ENCODE measurements around the gene DENND2C. TPM values are rescaled to one million over a fixed set of nuclear protein-coding genes. Genes with fewer than 3 reads are reported as not detected.
"Not testable (repeated sequence)": the region's sequence is repeated elsewhere in the genome, so short reads cannot be mapped to it uniquely, and the experiment has no call there.

The DENND2C gene
- total and polyA plus RNA-seq, 2 experiments from 2014 or later, result 1.1 to 1.8 TPM

GRCh38 chr1:114586513-114587047, 83.3 kb downstream of the DENND2C start:
- H3K4me3 ChIP-seq, result no peak overlapping the region
- no peaks in the 10 kb centered on the region for H3K36me3 ChIP-seq
- peaks cover 8% of the 10 kb centered on the region for H3K4me1 ChIP-seq (ENCODE audit: low read depth)
- TF ChIP-seq CTCF (IDR thresholded peaks at IDR 0.05; ENCODE audit: low read depth, low read length), result no peak
- no peak overlapping the region for H3K27ac ChIP-seq
- no peaks in the 10 kb centered on the region for H3K9me3 ChIP-seq (ENCODE audit: low read depth)
- H3K27me3 ChIP-seq, result no peaks in the 10 kb centered on the region
- DNase-seq (ENCODE audit: low read depth in 1 of 2, low spot score in 1 of 2), result no peak

GRCh38 chr1:114585231-114585630, 84.6 kb downstream of the DENND2C start:
- no peak for TF ChIP-seq CTCF (IDR thresholded peaks at IDR 0.05; ENCODE audit: low read depth, low read length)
- H3K9me3 ChIP-seq (ENCODE audit: low read depth), result no peaks in the 10 kb centered on the region
- H3K27me3 ChIP-seq, result no peaks in the 10 kb centered on the region
- no peaks in the 10 kb centered on the region for H3K36me3 ChIP-seq
- H3K27ac ChIP-seq, result no peak overlapping the region
- H3K4me3 ChIP-seq, result no peak overlapping the region
- peak in 1 of 2 donors; percentile 10 for DNase-seq (ENCODE audit: low read depth in 1 of 2, low spot score in 1 of 2)
- peaks cover 15% of the 10 kb centered on the region for H3K4me1 ChIP-seq (ENCODE audit: low read depth)

GRCh38 chr1:114581335-114582287, 88.2 kb downstream of the DENND2C start, which contains the start of gene BCAS2:
BCAS2 (minus strand) TSS chr1:114581615; CDS start chr1:114581591, 24 bp downstream.
- Histone ChIP-seq H3K36me3 (peaks cover 14% of the 10 kb centered on the region), H3K9me3 (ENCODE audit: low read depth) (no peaks in the 10 kb centered on the region), H3K27ac (peak within 1 kb of the TSS; percentile 84), H3K27me3 (no peaks in the 10 kb centered on the region), H3K4me1 (ENCODE audit: low read depth) (peaks cover 7% of the 10 kb centered on the region), H3K4me3 (peak within 1 kb of the TSS; percentile 76)
- TF ChIP-seq CTCF (IDR thresholded peaks at IDR 0.05; ENCODE audit: low read depth, low read length), result no peak
- peak; percentile 97 to 99 for DNase-seq (ENCODE audit: low read depth in 1 of 2, low spot score in 1 of 2)

GRCh38 chr1:114574365-114574764, 95.5 kb downstream of the DENND2C start:
- Histone ChIP-seq H3K4me3 (no peak overlapping the region), H3K27me3 (no peaks in the 10 kb centered on the region), H3K36me3 (peaks cover 61% of the 10 kb centered on the region), H3K9me3 (ENCODE audit: low read depth) (no peaks in the 10 kb centered on the region), H3K4me1 (ENCODE audit: low read depth) (no peaks in the 10 kb centered on the region), H3K27ac (no peak overlapping the region)
- TF ChIP-seq CTCF (IDR thresholded peaks at IDR 0.05; ENCODE audit: low read depth, low read length), result no peak
- DNase-seq (ENCODE audit: low read depth in 1 of 2, low spot score in 1 of 2), result no peak

GRCh38 chr1:114564141-114564540, 105.7 kb downstream of the DENND2C start:
- no peaks in the 10 kb centered on the region for H3K27me3 ChIP-seq
- H3K36me3 ChIP-seq, result peaks cover 21% of the 10 kb centered on the region
- no peak for TF ChIP-seq CTCF (IDR thresholded peaks at IDR 0.05; ENCODE audit: low read depth, low read length)
- peak overlapping the region; percentile 3 for H3K27ac ChIP-seq
- H3K9me3 ChIP-seq (ENCODE audit: low read depth), result no peaks in the 10 kb centered on the region
- H3K4me1 ChIP-seq (ENCODE audit: low read depth), result no peaks in the 10 kb centered on the region
- no peak overlapping the region for H3K4me3 ChIP-seq
- DNase-seq (ENCODE audit: low read depth in 1 of 2, low spot score in 1 of 2), result no peak

- not testable (repeated sequence) for H3K9me3 ChIP-seq (ENCODE audit: low read depth); H3K27ac ChIP-seq; H3K4me3 ChIP-seq; H3K4me1 ChIP-seq (ENCODE audit: low read depth); DNase-seq (ENCODE audit: low read depth in 1 of 2, low spot score in 1 of 2); H3K27me3 ChIP-seq
- H3K36me3 ChIP-seq, result peaks cover 17% of the 10 kb centered on the region
Observed at GRCh38 chr1:114562978-114563510, 106.8 kb downstream of the DENND2C start.

Measured in cardiac muscle cell (in vitro differentiated cells and primary cell).